Pons (tissue), 1 donor: ENCODE measurements around the gene AHRR.
"Not testable (repeated sequence)": the region's sequence is repeated elsewhere in the genome, so short reads cannot be mapped to it uniquely, and the experiment has no call there.

Source experiments
- DNase-seq: peaks from one replicate; pipeline ENCODE4 v3.0.0-alpha.2; 2016; ENCODE audit warnings: low spot score

The AHRR gene

DNA sequence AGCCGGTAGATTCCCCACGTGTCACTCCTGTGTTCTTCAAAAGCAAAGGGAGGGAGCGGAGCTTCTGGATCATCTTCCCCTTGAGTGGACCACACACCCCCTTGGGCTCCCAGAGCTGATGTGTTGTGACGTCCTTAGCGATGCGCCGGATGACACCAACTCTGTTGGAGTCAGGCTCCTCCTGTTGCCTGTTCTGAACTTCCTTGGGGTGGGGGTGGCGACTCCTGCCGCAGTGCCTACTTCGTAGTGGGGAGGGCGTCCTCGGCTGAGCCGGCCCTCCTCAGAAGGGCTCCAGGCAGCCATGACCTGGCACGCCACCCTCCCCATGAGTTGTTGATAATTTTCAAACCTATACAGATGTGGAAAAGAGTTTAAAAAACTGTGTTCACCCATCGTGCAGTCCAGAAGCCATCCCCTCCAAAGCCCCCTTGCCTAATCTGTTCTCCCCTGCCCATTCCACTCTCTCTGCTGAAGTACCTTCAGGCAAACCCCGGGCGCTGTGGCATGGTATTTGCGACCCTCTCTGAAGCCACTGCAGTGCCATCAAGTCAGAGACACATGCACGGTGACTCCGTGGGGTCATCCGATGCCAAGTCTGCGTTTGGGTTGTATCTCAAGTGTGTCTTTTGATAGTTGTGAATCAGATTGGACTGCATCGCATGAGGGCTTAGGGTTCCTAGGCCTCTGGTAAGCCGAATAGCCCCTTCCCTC lies 138.2 kb downstream of the AHRR start:
- DNase-seq = no peak

DNA sequence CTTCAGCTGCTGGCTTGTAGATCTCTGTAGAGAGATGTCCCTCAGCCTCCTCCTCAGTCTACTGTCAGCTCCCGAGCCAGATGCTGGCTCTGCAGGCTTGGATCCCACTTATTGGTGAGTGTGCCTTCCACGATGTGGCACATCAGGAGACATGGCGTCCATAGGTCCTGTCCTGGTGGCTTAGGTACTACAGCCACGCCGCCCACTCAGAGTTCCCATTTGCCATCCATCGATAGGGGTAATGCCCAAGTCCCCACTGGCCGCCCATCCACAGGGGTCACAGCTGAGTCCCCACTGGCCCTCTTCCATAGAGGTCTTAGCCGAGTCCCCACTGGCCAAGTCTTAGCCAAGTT lies 138.7 kb downstream of the AHRR start:
- no peak for DNase-seq

DNA sequence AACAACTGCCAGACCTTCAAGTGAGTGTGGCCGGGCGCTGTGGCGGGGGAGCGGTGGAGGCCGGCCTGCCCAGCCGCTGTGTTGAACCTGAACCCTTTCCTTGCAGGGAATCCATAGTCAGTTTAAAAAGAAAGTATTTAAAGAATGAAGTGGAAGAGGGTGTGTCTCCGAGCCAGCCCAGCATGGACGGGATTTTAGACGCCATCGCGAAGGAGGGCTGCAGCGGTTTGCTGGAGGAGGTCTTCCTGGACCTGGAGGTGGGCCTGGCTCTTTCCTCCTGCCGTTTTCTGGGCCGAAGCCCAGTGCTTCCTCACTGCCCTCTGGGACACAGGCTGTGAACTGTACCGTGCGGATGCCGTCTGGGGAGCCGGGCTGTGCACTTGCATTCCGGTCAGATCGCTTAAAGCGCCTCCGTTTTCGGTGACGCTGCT lies 140.6 kb downstream of the AHRR start:
- no peak for DNase-seq

DNA sequence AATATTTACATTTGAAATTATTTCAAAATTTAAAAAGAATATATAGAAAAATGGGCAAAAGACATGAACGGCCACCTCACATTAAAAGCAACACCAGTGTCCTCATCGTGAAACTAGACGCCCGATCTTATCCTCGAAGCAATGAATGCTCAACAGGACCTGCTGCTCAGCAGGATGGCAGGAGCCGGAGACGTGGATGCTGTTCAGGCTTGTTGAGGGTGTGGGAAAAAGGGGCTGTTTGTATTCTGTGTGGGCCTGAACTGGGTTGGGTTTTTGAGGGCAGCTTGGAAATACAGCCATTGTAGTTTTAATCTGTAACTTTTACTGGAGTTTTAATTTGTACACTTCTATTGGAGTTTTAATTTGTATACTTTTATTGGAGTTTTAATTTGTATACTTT lies 141.8 kb downstream of the AHRR start:
- no peak for DNase-seq

DNA sequence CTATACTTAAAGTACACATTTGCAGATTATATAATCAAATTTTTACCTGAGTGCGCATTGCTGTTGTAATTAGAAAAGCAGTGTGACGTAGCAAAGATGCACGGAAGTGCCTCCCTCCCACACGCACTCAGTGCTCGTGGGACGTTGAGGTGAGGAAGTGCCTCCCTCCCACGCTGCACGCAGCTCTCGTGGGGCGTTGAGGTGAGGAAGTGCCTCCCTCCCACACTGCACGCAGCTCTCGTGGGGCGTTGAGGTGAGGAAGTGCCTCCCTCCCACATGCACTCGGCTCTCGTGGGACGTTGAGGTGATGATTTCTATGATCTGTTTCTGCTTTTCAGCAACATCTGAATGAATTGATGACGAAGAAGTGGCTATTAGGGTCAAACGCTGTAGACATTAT lies 142.4 kb downstream of the AHRR start:
- DNase-seq = no peak

DNA sequence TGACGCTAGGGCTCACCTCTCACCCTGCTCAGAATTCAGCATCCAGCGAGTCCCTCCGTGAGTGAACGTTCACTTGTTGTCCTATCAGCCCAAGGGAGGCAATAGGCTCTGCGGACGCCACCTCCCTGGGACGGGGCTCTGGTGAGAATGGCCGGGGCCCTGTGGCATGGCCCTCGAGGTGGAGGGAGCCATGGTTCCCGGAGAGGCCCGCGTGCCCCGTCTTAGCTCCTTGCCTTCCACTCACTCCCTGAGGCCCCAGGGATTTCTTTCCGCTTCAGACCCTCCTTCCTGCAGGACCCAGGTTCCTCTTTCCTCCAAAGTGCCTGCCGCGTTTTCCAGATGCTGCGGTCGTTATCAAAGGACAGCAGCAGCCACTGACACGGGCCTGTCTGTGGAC lies 142.9 kb downstream of the AHRR start:
- DNase-seq = no peak

DNA sequence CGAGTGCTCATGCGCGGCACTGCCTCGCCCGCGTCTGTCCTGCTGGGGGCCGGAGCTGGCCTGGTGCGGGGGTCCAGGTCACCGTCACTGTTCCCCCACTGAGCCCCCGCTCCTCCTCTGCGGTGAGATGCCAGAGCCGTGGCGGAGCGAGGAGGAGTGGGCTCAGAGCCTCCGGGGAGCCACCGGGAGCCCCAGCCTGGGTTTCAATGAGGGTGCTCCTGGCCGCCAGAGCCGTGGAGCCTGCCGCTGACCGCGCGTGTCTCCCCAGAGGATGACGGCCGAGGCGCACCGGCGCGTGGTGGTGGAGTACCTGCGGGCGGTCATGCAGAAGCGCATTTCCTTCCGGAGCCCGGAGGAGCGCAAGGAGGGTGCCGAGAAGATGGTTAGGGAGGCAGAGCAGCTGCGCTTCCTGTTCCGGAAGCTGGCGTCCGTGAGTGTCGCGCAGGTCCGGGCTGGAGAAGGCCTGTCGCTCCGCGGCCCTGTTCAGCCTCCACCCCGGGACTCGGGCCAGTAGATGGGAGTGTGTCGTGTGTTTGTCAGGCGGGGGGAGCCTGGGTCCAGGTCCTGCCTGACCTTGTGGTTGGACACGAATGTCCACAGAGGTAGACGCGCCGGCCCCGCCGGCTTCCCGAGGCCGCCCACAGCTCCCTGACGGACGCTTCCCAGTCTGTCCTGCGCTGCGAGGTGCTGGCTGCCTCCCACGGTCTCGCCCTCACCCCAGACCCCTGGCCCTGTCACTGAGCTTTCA lies 143.5 kb downstream of the AHRR start:
- DNase-seq = no peak

DNA sequence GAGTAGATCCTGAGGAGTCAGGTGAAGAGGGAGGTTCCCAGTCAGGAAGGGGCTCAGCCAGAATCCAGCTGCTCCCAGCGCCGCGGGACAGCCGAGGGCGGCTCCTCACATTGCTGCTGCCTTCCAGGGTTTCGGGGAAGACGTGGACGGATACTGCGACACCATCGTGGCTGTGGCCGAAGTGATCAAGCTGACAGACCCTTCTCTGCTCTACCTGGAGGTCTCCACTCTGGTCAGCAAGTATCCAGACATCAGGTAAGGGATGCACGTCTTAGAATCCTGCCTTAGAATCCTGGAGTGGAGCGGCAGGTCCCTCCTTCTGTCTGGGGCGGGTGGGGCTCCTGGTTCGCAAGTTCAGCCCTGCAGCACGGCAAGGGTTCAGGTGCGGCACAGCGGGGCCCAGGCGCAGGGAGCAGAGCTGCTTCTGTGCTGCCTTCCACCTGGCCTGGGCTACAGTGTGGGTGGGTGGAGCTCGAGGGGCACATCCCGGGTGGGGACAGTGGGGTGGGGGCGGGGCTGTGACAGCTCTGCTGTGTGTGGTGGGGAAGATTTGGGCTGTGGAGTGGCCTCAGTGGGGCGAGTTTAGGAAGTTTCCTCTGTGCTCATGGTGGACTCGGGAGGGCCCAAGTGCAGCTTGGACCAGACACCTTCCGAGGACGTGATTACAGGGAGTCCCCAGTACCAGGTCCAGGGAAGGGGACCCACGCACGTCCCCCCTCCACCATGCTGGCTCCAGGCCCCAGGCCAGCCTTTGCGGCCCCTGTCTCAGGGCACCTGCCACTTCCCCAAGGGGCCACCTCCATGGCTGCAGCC lies 144.3 kb downstream of the AHRR start:
- no peak for DNase-seq

DNA sequence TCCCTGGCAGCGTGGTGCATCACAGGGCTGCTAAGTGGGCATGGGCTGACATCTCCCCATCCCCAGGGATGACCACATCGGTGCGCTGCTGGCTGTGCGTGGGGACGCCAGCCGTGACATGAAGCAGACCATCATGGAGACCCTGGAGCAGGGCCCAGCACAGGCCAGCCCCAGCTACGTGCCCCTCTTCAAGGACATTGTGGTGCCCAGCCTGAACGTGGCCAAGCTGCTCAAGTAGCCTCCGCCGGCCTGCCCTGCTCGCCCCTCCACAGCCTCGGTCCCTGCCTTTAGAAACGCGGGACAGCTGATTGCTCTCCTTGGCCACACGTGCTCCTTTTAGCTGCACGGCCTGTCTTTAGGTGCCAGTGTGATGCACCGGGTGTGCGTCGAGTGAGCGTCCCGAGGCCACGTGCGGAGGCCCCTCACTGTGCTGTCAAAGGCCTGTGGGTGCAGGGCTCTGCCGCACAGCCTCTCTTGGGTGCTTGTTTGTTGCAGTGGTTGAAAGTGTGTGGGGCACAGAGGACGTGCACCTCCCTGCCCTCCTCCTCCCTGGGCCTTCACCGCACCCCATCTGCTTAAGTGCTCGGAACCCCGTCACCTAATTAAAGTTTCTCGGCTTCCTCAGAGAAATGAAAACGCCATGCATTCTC lies 145.3 kb downstream of the AHRR start:
- DNase-seq = no peak

DNA sequence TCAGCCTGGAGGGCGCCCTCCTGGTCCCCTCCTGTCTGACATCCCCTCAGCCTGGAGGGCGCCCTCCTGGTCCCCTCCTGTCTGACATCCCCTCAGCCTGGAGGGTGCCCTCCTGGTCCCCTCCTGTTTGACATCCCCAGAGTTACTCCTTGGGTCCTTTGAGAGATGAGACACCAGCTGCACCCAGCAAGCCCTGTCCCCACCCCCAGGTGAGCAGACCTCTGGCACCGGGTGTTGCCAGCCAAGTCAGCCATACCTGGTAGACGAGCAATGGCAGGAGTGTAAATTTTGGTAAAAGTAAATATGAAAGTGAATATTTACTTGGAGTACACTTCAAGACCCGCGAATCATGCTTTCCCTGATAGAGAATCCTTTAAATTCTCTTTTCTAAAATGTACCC lies 146.9 kb downstream of the AHRR start:
- DNase-seq = no peak

DNA sequence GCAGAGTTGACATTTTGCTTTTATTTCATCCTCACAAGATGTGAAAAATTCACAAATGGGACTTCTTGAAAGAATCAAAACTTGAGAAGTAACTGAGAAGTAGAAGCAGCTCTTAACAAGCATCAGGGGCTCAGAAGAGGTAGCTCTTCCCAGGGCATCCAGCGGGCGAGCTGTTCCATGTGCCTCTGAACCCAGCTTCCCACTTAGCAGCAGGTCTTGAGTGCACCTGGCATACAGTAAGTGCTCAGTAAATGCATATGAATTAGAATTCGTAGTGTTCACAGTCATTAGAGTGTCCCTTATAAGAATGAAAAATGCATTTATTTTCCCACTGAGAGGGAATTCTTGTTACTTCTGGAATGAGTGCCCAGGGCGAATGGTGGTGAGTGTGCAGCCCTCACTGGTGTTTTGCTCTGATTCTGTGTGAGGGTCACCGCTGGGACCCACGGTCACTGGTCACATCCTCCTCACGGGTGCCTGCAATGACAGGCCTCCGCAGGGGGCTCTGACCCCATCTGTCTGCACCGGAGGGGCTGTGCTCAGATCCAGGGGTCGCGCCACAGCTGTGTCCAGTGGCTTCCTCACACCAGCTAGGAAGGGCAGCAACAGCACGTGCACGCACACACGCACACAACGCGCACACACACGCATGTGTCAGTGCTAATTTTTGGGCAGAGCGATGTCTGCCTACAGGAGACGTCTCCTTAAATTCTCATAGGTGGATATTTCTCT lies 148.4 kb downstream of the AHRR start:
- no peak for DNase-seq

DNA sequence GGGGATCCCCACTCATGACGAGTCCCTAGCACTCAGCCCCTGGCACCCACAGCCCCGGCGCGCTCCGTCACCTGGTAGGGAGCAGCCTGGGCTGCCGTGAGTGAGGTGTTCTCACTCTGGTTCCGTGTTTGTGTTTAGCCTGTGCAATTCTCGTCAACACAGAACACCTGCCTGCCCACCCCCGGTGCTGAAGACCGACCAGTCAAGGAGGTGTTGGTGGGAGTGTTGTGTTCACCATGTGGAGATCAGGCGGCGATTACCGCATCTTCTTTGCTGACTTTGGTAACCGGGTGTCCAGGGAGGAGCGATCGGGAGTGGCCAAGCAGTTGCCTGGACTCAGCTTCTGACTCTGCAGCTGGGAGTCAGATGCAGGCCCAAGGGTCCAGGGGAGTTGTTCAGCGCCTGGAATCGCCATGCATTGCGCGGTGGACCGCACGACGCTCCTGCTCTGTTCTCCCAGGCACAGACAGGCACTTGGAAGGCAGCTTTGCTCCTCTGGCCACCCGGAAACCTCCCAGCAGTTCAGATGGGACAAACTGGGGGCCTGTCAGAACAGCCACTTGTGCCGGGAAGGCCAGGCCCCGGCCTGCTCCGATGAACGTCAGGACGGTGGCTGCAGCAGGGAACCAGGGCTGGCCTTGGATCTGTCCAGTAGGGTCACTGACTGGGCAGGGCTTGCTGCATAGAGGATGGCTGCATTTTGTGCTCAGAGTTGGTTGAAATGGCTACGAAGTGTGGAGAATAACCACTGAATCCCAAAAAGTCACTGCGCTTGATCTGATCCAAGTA lies 149.6 kb downstream of the AHRR start:
- no peak for DNase-seq

DNA sequence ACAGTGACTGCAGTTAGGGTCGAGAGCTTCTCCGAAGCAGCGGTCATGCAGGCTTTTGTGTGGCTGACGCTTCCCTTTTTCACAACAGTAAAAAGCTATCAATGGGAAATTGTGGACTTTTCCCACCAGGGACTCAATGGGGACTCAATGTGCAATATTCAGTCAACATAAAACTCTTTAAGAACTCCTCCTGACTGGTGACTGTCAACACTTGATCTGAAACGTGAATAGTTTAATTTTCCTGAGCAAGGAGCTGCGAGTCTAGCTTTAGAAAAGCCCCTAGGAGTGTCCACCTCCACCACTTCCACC lies 150.2 kb downstream of the AHRR start:
- peak; percentile 10 for DNase-seq

DNA sequence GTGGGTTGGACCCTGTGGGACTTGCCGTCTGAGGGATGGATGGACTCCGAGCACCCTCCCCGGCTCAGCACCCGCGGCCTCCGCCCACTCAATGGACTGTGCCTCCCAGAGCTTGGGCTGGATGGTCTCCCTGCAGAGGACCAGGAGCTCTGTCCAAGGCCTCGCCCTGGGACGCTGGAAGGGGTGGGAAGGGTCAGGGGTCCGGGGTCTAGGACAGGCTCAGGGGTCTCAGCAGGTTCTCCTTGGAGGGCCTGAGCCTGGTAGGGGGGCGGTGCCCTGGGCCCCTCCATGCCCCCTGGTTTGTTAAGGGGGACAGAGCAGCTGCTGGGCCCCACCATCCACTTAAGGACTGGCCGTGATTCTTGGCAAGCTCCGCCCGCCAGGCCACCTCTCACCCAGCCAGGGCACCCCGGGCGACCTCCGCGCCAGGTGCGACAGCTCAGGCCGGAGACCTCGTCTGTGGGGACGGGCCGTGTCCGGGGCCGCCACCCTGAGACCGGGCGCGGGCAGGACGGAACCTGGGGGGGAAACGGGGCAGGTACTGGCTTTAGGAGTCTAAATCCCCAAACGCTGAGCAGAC lies 150.7 kb downstream of the AHRR start:
- no peak for DNase-seq

DNA sequence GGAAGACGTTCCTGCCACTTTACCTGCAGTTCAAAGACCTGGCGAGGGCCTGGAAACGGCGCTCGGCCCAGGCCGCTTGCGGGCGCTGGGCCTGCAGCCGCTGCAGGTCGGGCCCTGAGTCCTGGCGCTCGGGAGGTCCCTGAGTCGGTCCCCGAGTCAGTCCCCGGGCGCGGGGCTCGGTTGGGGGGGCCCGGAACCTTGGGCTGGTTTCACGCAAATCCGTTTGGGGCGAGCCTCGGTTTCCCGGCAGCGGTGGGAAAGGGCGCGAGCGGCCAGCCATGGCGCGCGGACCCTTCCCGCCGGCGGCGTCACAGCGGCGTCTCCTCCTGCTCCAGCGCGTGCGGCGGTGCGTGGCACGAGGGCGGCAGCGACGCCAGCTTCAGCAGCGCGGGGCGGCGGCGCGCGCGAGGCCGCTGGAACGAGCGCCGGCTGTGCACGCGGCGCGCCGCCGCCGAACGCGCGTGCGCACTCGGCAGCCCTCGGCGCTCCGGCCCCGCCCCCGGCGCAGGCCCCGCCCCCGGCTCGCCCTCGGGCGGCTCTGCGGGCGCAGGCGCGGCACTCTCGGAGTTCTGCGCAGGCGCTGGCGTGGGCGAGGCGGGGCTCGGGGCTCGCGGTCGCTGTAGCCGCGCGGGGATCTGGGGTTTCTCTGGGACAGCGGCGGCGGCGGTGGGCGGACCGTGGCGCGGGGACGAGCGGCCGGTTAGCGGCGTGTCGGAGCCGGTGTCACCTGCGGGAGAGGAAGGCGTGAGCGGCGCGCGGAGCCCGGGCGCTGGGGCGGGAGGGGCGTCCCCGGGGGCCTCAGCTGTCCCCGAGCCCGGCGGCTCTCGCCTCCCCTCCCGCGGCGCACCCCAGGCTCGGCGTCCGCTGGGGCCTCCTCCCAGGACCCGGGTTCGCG lies 151.4 kb downstream of the AHRR start:
- peak; percentile 67 for DNase-seq

DNA sequence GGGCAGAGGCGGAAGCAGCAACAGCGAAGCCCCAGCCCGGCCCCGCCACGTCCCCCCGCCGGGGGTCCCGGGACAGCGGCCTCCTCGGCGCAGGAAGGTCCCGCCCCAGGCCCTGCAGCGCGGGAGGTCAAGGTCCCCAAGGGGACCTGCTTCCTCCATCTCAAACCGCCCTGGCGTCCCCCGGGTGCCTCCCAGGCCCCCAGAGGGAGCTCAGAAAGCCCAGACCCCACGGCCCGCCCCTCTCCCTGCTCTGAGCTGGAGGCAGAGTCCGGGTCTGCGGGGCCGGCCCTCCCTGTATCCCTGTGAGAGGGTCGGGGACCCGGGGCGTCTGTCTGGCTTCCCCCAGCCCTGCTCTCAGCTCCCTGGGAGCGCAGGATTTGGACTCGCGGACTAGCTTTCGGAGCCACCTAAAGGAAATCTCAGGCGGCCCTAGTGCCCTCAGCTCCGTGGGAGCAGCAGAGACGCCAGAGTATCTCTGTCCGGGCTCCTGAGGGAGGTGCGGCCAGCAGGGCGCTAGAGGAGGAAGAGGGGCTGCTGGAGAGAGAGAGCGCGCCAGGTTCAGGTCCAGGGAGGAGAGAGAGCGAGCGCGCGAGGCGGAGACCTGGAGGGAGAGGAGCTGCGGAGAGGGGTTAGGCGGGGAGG lies 152.2 kb downstream of the AHRR start:
- peak; percentile 7 for DNase-seq

DNA sequence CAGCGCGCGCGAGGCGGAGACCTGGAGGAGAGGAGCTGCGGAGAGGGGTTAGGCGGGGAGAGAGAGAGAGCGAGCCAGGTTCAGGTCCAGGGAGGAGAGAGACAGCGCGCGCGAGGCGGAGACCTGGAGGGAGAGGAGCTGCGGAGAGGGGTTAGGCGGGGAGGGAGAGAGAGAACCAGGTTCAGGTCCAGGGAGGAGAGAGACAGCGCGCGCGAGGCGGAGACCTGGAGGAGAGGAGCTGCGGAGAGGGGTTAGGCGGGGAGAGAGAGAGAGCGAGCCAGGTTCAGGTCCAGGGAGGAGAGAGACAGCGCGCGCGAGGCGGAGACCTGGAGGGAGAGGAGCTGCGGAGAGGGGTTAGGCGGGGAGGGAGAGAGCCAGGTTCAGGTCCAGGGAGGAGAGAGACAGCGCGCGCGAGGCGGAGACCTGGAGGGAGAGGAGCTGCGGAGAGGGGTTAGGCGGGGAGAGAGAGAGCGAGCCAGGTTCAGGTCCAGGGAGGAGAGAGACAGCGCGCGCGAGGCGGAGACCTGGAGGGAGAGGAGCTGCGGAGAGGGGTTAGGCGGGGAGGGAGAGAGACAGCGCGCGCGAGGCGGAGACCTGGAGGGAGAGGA lies 152.8 kb downstream of the AHRR start:
- not testable (repeated sequence) for DNase-seq

DNA sequence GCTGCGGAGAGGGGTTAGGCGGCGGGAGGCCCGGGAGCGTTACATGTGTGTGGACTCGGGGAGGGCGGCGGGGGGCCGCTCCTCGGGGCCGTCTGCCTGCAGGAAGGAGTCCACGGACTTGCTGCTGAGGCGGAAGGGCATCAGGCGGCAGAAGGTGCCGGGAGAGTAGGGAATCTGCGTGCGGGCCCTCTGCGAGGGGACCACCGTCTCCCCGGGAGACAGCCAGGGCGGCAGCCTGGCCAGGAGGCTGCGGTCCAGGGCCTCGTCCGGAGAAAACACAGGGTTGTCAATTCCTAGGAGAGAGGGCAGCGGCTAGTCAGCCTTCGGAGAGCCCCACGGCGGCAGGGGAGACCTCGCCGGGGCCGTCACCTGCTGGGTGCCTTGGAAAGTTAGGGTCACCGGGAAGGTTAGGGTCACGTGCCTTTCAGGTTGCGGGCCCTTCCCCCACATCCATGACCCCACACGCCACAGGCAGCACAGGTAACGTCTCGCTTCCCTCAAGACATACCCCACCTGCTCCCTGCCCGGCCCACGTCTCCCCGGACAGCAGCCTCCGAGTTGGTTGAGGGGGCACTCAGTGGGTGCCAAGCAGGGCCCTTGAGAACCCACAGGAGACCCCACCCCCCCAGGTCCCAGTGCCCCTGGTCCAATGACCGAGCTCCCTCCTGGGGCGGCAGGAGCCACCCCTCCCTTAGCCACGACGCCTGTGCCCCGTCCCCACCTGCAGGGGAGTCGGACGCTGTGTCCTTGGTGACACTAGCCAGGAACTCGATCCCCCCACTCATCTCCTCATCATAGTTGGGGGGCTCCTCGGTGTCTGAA lies 153.5 kb downstream of the AHRR start:
- no peak for DNase-seq
